Endothelial cell of umbilical vein (primary cell): ENCODE measurements around the gene WFIKKN2. TPM values are rescaled to one million over a fixed set of nuclear protein-coding genes. Genes with fewer than 3 reads are reported as not detected.

Experiments
- BruUV-seq: library from RNA; stranded (reverse); fragments of 400-500 nt; replicated peaks from 2 replicates; lab custom pipeline; 2021; lab: Mats Ljungman, UMichigan
- CTCF ChIA-PET: fragments of 300-600, 350-600 bp; sonication (Branson Sonifier 250); formaldehyde crosslinking; loops from one replicate; lab custom pipeline; 2021; ENCODE audit warnings: antibody characterized with exemption, inconsistent platforms; lab: Charles Lee
- POLR2A ChIA-PET: fragments of 300-600, 350-600 bp; sonication (Branson Sonifier 250); formaldehyde crosslinking; loops from one replicate; lab custom pipeline; 2021; ENCODE audit warnings: antibody characterized with exemption, inconsistent platforms; lab: Charles Lee
- DNase-seq: peaks from one replicate; pipeline ENCODE4 v3.0.0-alpha.2; 2011; ENCODE audit warnings: low read depth, low spot score
- FAIRE-seq: peaks from 2 replicates; lab custom pipeline; 2011; peaks lifted over from hg19 to GRCh38; lab: Jason Lieb, UNC
- H2AFZ ChIP-seq: 2 replicates; pipeline ENCODE4 v1.6.0; 2012; ENCODE audit warnings: low read depth, low read length, control low read depth, inconsistent platforms
- H3K27ac ChIP-seq: 2 replicates; pipeline ENCODE4 v1.5.1; 2011; ENCODE audit warnings: low read depth, mild to moderate bottlenecking, control low read depth, low read length, moderate library complexity; ENCODE audit not compliant: insufficient read depth
- H3K27me3 ChIP-seq, 2 experiments: 2 replicates each; pipeline versions ENCODE4 v1.6.0 to v1.6.1; 2011; ENCODE audit warnings: low read length in 2 of 2, mixed read lengths in 1 of 2; ENCODE audit not compliant: control insufficient read depth in 2 of 2, insufficient read depth in 2 of 2
- H3K36me3 ChIP-seq, 2 experiments: 2 replicates in 1 of 2; 3 replicates in 1 of 2; pipeline ENCODE4 v1.5.1; 2011; ENCODE audit warnings: low read length in 2 of 2, mild to moderate bottlenecking in 1 of 2, moderate library complexity in 1 of 2; ENCODE audit not compliant: control insufficient read depth in 2 of 2, insufficient read depth in 2 of 2; ENCODE audit errors: extremely low read depth in 1 of 2
- H3K4me1 ChIP-seq: 3 replicates; pipeline ENCODE4 v1.5.1; 2011; ENCODE audit warnings: mild to moderate bottlenecking, low read length; ENCODE audit not compliant: control insufficient read depth, insufficient read depth; ENCODE audit errors: extremely low read depth
- H3K4me2 ChIP-seq: 2 replicates; pipeline ENCODE4 v1.6.1; 2011; ENCODE audit warnings: low read length, control low read depth, mixed read lengths; ENCODE audit not compliant: insufficient read depth
- H3K4me3 ChIP-seq, 3 experiments: fragments of 200-600 bp in 1 of 3; sonication (generic), shearing (Covaris generic) in 1 of 3; replicated peaks in 1 of 3; 2 replicates each; pipeline ENCODE4 v1.5.1; 2011 to 2016; ENCODE audit warnings: control low read depth in 3 of 3, low read length in 3 of 3, mild to moderate bottlenecking in 2 of 3, inconsistent platforms in 1 of 3, low read depth in 1 of 3, moderate library complexity in 1 of 3; ENCODE audit not compliant: insufficient read depth in 1 of 3
- H3K79me2 ChIP-seq: 2 replicates; pipeline ENCODE4 v1.6.0; 2012; ENCODE audit warnings: low read length, inconsistent platforms; ENCODE audit not compliant: control insufficient read depth, insufficient read depth
- H3K9ac ChIP-seq: replicated peaks from 2 replicates; pipeline ENCODE3; 2011; ENCODE audit warnings: low read length, control low read depth; ENCODE audit not compliant: insufficient read depth; ENCODE audit errors: extremely low read depth
- H3K9me1 ChIP-seq: replicated peaks from 3 replicates; pipeline ENCODE4 v1.6.0; 2011; ENCODE audit warnings: mild to moderate bottlenecking, low read length; ENCODE audit not compliant: control insufficient read depth, insufficient read depth; ENCODE audit errors: extremely low read depth
- H3K9me3 ChIP-seq: replicated peaks from 2 replicates; pipeline ENCODE4 v1.5.1; 2012; ENCODE audit warnings: low read length, inconsistent platforms; ENCODE audit not compliant: control insufficient read depth, insufficient read depth
- H4K20me1 ChIP-seq: replicated peaks from 2 replicates; pipeline ENCODE3; 2011; ENCODE audit warnings: mild to moderate bottlenecking, low read length; ENCODE audit not compliant: control insufficient read depth, insufficient read depth; ENCODE audit errors: extremely low read depth
- EZH2 ChIP-seq: IDR thresholded peaks from 2 replicates; pipeline ENCODE4 v1.6.1; 2012; ENCODE audit warnings: borderline replicate concordance, low read depth, mild to moderate bottlenecking, moderate library complexity, low read length, inconsistent platforms; ENCODE audit not compliant: severe bottlenecking
- FOS ChIP-seq: IDR thresholded peaks from 2 replicates; pipeline ENCODE4 v1.6.1; 2011; ENCODE audit warnings: mild to moderate bottlenecking, low read length, moderate library complexity, borderline replicate concordance; ENCODE audit not compliant: insufficient read depth
- JUN ChIP-seq: IDR thresholded peaks from 2 replicates; pipeline ENCODE4 v1.6.1; 2011; ENCODE audit warnings: borderline replicate concordance, low read depth; ENCODE audit not compliant: insufficient read length, insufficient read depth
- MYC ChIP-seq: IDR thresholded peaks from one replicate; pipeline ENCODE4 v1.6.1; 2011; ENCODE audit warnings: mild to moderate bottlenecking, low read depth, low read length
- POLR2A ChIP-seq: IDR thresholded peaks from 2 replicates; pipeline ENCODE4 v1.6.1; 2012; ENCODE audit warnings: low read depth, mild to moderate bottlenecking, control low read depth, low read length
- POLR2AphosphoS5 ChIP-seq: IDR thresholded peaks from 2 replicates; pipeline ENCODE4 v1.6.1; 2012; ENCODE audit warnings: low read depth, mild to moderate bottlenecking, control low read depth, low read length, moderate library complexity; ENCODE audit not compliant: insufficient read depth
- dilution Hi-C: fragments of 300-500 bp; cut with MboI; formaldehyde crosslinking; loops from one replicate; pipeline ENCODE4 v1.15.0; 2019; ENCODE audit warnings: low sequenced_read_pairs; ENCODE audit not compliant: extremely low pct_ligation_motif_present
- intact Hi-C: fragments of 100-400 bp; cut with micrococcal nuclease; formaldehyde crosslinking; loops from one replicate; pipeline ENCODE4 v1.10.0; 2022
- polyA plus RNA-seq, 4 experiments: library from polyadenylated mRNA; depleted of rRNA in 3 of 4; stranded (reverse) in 3 of 4; unstranded in 1 of 4; fragments of >200 nt; gene quantifications; 2 replicates each; pipeline versions ENCODE4 v1.2.1 to v1.2.3, GENCODE V29; 2011 to 2012; ENCODE audit warnings: missing spikeins in 1 of 4
- total RNA-seq: library from RNA; stranded (reverse); gene quantifications from 2 replicates; pipeline ENCODE4 v1.2.3, GENCODE V29; 2021
- TF ChIP-seq, protein P1 (sequence below), 2 donors: IDR thresholded peaks; 1 replicate in 1 of 2; 2 replicates in 1 of 2; pipeline ENCODE4 v1.5.1; 2011; ENCODE audit warnings: low read length in 2 of 2, mild to moderate bottlenecking in 2 of 2, moderate library complexity in 2 of 2, control low read depth in 1 of 2, inconsistent platforms in 1 of 2, low read depth in 1 of 2; ENCODE audit not compliant: insufficient read depth in 1 of 2; ENCODE audit errors: extremely low read depth in 1 of 2
- TF ChIP-seq, protein P2 (sequence below): IDR thresholded peaks from 2 replicates; pipeline ENCODE4 v1.6.1; 2011; ENCODE audit not compliant: insufficient read depth, insufficient read length

Gene WFIKKN2
- total and polyA plus RNA-seq, 2 donors (not counting 3 experiments of a cell fraction or from before 2014, with no cell fraction given) = 0.03 TPM; not detected in 1

DNA sequence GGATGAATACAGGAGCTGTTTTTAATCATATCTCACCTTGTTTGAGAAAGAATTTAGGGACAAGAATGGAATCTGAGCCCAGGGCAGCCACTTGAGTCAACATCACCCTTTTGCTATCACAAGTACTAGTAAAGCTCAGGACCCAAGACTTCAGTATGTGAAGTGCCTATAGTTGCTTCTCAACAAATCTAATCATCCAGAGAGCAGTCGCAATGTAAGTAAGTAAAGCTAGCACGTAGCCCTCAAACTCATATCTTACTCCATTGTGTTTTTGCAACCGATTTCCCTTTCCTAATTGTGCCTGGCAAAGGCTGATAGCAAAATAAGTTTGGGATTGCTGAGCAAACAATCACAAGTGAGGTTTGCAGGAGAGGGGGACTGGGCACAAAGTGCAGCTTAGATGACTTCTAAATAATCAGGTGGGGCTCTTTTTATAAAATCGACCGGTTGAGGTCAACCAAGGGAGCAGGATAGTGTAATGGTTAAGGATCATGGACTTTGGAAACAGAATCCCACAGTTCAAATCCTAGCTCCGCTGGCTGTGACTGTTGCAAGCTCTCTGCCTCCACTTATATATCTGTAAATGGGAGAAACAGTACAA is 17.7 kb downstream of the WFIKKN2 start:
- H3K36me3 ChIP-seq = no peaks in the 10 kb centered on the region
- FAIRE-seq (no peak), DNase-seq (peak; percentile 53)
- dilution Hi-C loops (no loop called here), intact Hi-C loops (loop anchor here (5.0 kb wide), 1 partner anchor 299 kb away; the partner anchor contains the start of gene NME1)
- H3K27ac ChIP-seq = no peak overlapping the region
- no peak overlapping the region for H3K4me3 ChIP-seq
- ChIA-PET CTCF (interaction anchor here (0.6 to 7.6 kb wide), 36 partner anchors 10 to 302 kb away, joined by 3 to 343 read pairs (median 6); partner anchors contain the start of genes ANKRD40CL, NME1, TOB1 and WFIKKN2), POLR2A (interaction anchor here (1.3 to 6.1 kb wide), 2 partner anchors 13 to 102 kb away, joined by 3 to 67 read pairs; partner anchors contain the start of gene TOB1)
- H3K27me3 ChIP-seq = peaks cover 7 to 16% of the 10 kb centered on the region in 2 experiments
- no TSS peak for BruUV-seq
- H2AFZ ChIP-seq = peak overlapping the region; percentile 78
- no peaks in the 10 kb centered on the region for H3K79me2 ChIP-seq
- H4K20me1 ChIP-seq = no peaks in the 10 kb centered on the region
- peaks cover 10% of the 10 kb centered on the region for H3K4me1 ChIP-seq
- H3K9me3 ChIP-seq = no peaks in the 10 kb centered on the region
- H3K9ac ChIP-seq = no peak overlapping the region
- no peak for TF ChIP-seq EZH2
- TF ChIP-seq MYC = no peak
- TF ChIP-seq, protein P1, sequence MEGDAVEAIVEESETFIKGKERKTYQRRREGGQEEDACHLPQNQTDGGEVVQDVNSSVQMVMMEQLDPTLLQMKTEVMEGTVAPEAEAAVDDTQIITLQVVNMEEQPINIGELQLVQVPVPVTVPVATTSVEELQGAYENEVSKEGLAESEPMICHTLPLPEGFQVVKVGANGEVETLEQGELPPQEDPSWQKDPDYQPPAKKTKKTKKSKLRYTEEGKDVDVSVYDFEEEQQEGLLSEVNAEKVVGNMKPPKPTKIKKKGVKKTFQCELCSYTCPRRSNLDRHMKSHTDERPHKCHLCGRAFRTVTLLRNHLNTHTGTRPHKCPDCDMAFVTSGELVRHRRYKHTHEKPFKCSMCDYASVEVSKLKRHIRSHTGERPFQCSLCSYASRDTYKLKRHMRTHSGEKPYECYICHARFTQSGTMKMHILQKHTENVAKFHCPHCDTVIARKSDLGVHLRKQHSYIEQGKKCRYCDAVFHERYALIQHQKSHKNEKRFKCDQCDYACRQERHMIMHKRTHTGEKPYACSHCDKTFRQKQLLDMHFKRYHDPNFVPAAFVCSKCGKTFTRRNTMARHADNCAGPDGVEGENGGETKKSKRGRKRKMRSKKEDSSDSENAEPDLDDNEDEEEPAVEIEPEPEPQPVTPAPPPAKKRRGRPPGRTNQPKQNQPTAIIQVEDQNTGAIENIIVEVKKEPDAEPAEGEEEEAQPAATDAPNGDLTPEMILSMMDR (IDR thresholded peaks at IDR 0.05; ENCODE audit: extremely low read depth in 1 of 2, insufficient read depth in 1 of 2, low read depth in 1 of 2, low read length in 2 of 2) = no peak
- TF ChIP-seq JUN = no peak
- no peak for TF ChIP-seq FOS
- TF ChIP-seq POLR2A = no peak
- no peak for TF ChIP-seq POLR2AphosphoS5
- TF ChIP-seq, protein P2, sequence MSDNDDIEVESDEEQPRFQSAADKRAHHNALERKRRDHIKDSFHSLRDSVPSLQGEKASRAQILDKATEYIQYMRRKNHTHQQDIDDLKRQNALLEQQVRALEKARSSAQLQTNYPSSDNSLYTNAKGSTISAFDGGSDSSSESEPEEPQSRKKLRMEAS = no peak
- no peaks in the 10 kb centered on the region for H3K9me1 ChIP-seq
- no peak overlapping the region for H3K4me2 ChIP-seq
